ENCODE data around the gene GRID1. TPM values are rescaled to one million over a fixed set of nuclear protein-coding genes. Genes with fewer than 3 reads are reported as not detected.

GRID1 gene
- total RNA-seq, 1 donor from 2014 or later: 9.2 TPM

- H3K36me3 Mint-ChIP-seq: no peaks in the 10 kb centered on the region
- TF ChIP-seq CTCF (conservative IDR thresholded peaks at IDR 0.05): no peak
- no peak for DNase-seq (ENCODE audit: extremely low spot score, unreplicated experiment)
- no peak overlapping the region for H3K27ac Mint-ChIP-seq
- peaks cover 3% of the 10 kb centered on the region for H3K27me3 Mint-ChIP-seq
- no peak overlapping the region for H3K4me3 Mint-ChIP-seq
- no peaks in the 10 kb centered on the region for H3K9me3 Mint-ChIP-seq
- H3K4me1 Mint-ChIP-seq (ENCODE audit: unreplicated experiment): peaks cover 17% of the 10 kb centered on the region
Measured at GRCh38 chr10:86249794-86250193, 116.8 kb downstream of the GRID1 start.

- DNase-seq (ENCODE audit: extremely low spot score, unreplicated experiment): no peak
- no peaks in the 10 kb centered on the region for H3K36me3 Mint-ChIP-seq
- H3K27ac Mint-ChIP-seq: no peak overlapping the region
- H3K9me3 Mint-ChIP-seq: no peaks in the 10 kb centered on the region
- no peak for TF ChIP-seq CTCF (conservative IDR thresholded peaks at IDR 0.05)
- H3K4me1 Mint-ChIP-seq (ENCODE audit: unreplicated experiment): peaks cover 6% of the 10 kb centered on the region
- H3K4me3 Mint-ChIP-seq: no peak overlapping the region
- no peaks in the 10 kb centered on the region for H3K27me3 Mint-ChIP-seq
Measured at GRCh38 chr10:86248062-86248461, 118.5 kb downstream of the GRID1 start.

DNA sequence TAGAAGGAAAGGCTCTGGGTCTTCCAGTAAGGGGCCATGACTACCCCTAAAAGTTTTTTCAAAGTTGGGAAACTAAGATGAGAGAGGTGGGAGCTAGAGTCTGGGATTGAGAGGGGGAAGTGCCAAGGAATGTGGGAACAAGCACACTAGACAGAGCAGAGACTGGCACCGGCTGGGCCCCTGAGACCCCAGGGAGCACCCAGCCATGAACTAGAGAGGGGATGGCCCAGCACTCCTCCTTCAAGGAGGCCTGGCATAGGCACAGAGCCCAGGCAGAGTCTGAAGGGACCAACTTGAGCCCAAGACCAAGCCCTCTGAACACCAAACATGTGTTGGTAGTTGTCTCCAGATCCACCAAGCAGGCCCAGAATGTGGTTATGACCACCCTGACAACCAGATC is 119.0 kb downstream of the GRID1 start:
- H3K4me1 Mint-ChIP-seq (ENCODE audit: unreplicated experiment): peaks cover 2% of the 10 kb centered on the region

GRCh38 chr10:86247073-86247472 is 119.5 kb downstream of the GRID1 start:
- H3K9me3 Mint-ChIP-seq: no peaks in the 10 kb centered on the region
- H3K36me3 Mint-ChIP-seq: no peaks in the 10 kb centered on the region
- no peak overlapping the region for H3K27ac Mint-ChIP-seq
- no peaks in the 10 kb centered on the region for H3K27me3 Mint-ChIP-seq
- H3K4me1 Mint-ChIP-seq (ENCODE audit: unreplicated experiment): no peaks in the 10 kb centered on the region
- DNase-seq (ENCODE audit: extremely low spot score, unreplicated experiment): no peak
- no peak for TF ChIP-seq CTCF (conservative IDR thresholded peaks at IDR 0.05)
- no peak overlapping the region for H3K4me3 Mint-ChIP-seq

More for the DNA sequence above, 119.0 kb downstream of the GRID1 start:
- Mint-ChIP-seq H3K36me3 (no peaks in the 10 kb centered on the region), H3K4me3 (no peak overlapping the region), H3K27me3 (no peaks in the 10 kb centered on the region), H3K27ac (no peak overlapping the region), H3K9me3 (no peaks in the 10 kb centered on the region)
- TF ChIP-seq CTCF (conservative IDR thresholded peaks at IDR 0.05): no peak
- DNase-seq (ENCODE audit: extremely low spot score, unreplicated experiment): no peak

GRCh38 chr10:86246279-86246940 is 120.2 kb downstream of the GRID1 start:
- H3K27ac Mint-ChIP-seq: no peak overlapping the region
- no peak overlapping the region for H3K4me3 Mint-ChIP-seq
- no peaks in the 10 kb centered on the region for H3K9me3 Mint-ChIP-seq
- no peaks in the 10 kb centered on the region for H3K4me1 Mint-ChIP-seq (ENCODE audit: unreplicated experiment)
- H3K36me3 Mint-ChIP-seq: no peaks in the 10 kb centered on the region
- H3K27me3 Mint-ChIP-seq: no peaks in the 10 kb centered on the region
- no peak for DNase-seq (ENCODE audit: extremely low spot score, unreplicated experiment)
- TF ChIP-seq CTCF (conservative IDR thresholded peaks at IDR 0.05): no peak

DNA sequence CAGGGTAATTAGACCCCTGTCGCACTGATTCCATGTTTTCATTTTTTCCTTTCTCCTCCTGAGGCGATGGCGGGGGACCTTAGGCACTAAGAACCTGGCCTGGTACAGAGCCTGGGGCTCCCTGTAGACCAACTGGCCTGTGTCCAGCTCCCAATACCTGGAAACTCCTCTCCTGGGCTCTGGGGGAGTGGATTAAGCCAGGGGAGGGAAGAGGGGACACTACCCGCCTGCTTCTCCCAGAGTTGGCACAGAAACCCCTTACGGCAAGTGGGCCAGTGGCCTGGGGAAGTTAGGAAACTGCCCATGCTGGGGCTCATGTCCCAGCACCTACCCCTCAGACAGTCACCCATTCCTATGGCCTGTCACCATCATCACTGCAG is 121.6 kb downstream of the GRID1 start:
- Mint-ChIP-seq H3K4me1 (ENCODE audit: unreplicated experiment) (no peaks in the 10 kb centered on the region), H3K27ac (no peak overlapping the region), H3K36me3 (no peaks in the 10 kb centered on the region), H3K27me3 (no peaks in the 10 kb centered on the region), H3K9me3 (no peaks in the 10 kb centered on the region), H3K4me3 (no peak overlapping the region)
- no peak for TF ChIP-seq CTCF (conservative IDR thresholded peaks at IDR 0.05)
- no peak for DNase-seq (ENCODE audit: extremely low spot score, unreplicated experiment)

Measured in type B pancreatic cell (in vitro differentiated cells).